K562 (cell line): ENCODE results near the gene VGLL2. TPM values are rescaled to one million over a fixed set of nuclear protein-coding genes. Genes with fewer than 3 reads are reported as not detected.

Source experiments
- ATAC-seq: fragments of 200-7000 bp; cut with Tn5 transposase; 3 replicates; pipeline ENCODE4 v1.9.1; 2020; ENCODE audit warnings: moderate library complexity
- BruUV-seq: library from RNA; stranded (reverse); fragments of 400-500 nt; replicated peaks from 2 replicates; lab custom pipeline; 2021; lab: Mats Ljungman, UMichigan
- CTCF ChIA-PET: fragments of 300-600 bp; formaldehyde crosslinking; extraction: SDS; loops from one replicate; lab custom pipeline; 2021; ENCODE audit warnings: low intra/inter-chr PET ratio; lab: Yijun Ruan, JAX
- POLR2A ChIA-PET: fragments of 300-600, 350-650 bp; sonication (Branson Sonifier 250); formaldehyde crosslinking; extraction: SDS; loops from one replicate; lab custom pipeline; 2021; ENCODE audit warnings: antibody characterized with exemption, inconsistent platforms; lab: Yijun Ruan, JAX
- DNase-seq, 4 experiments: peaks; one replicate each; pipeline versions ENCODE4 v3.0.0 to v3.0.0-alpha.2; 2011 to 2018; ENCODE audit warnings: low spot score in 3 of 4, mixed read lengths in 3 of 4; ENCODE audit errors: extremely low read depth in 1 of 4
- FAIRE-seq: peaks from 2 replicates; lab custom pipeline; 2011; peaks lifted over from hg19 to GRCh38; lab: Jason Lieb, UNC
- H2AFZ ChIP-seq: 2 replicates; pipeline ENCODE4 v1.6.0; 2011; ENCODE audit warnings: low read depth, low read length, control low read depth, inconsistent platforms
- H3K27ac ChIP-seq: fragments of 200-600 bp; 3 replicates; pipeline ENCODE4 v1.8.0; 2011; ENCODE audit warnings: low read depth, mild to moderate bottlenecking, control low read depth, inconsistent platforms, low read length, moderate library complexity, mixed read lengths; ENCODE audit errors: extremely low read depth
- H3K27me3 ChIP-seq, 2 experiments: fragments of 300-600 bp in 1 of 2; 2 replicates in 1 of 2; 3 replicates in 1 of 2; pipeline versions ENCODE4 v1.6.0 to v1.8.0; 2011; ENCODE audit warnings: inconsistent platforms in 2 of 2, low read length in 2 of 2, mild to moderate bottlenecking in 1 of 2, mixed read lengths in 1 of 2, moderate library complexity in 1 of 2; ENCODE audit not compliant: control insufficient read depth in 2 of 2, insufficient read depth in 2 of 2
- H3K36me3 ChIP-seq: fragments of 300-600 bp; 3 replicates; pipeline ENCODE4 v1.8.0; 2011; ENCODE audit warnings: mild to moderate bottlenecking, low read length, inconsistent platforms; ENCODE audit not compliant: control insufficient read depth, insufficient read depth
- H3K4me1 ChIP-seq, 2 experiments: fragments of 200-600 bp in 1 of 2; replicated peaks in 1 of 2; 2 replicates in 1 of 2; 3 replicates in 1 of 2; pipeline versions ENCODE4 v1.5.1 to v1.8.0; 2011; ENCODE audit warnings: inconsistent platforms in 2 of 2, low read length in 2 of 2, mild to moderate bottlenecking in 1 of 2, mixed read lengths in 1 of 2, moderate library complexity in 1 of 2; ENCODE audit not compliant: control insufficient read depth in 2 of 2, insufficient read depth in 2 of 2
- H3K4me2 ChIP-seq: 2 replicates; pipeline ENCODE4 v1.6.1; 2011; ENCODE audit warnings: low read length, control low read depth, inconsistent platforms, mixed read lengths; ENCODE audit not compliant: insufficient read depth
- H3K4me3 ChIP-seq: fragments of 200-600 bp; sonication (generic), shearing (Covaris generic); 2 replicates; pipeline ENCODE4 v1.5.1; 2016; ENCODE audit warnings: control low read depth, inconsistent platforms
- H3K79me2 ChIP-seq: fragments of 200-600 bp; 3 replicates; pipeline ENCODE4 v1.8.0; 2011; ENCODE audit warnings: low read length, inconsistent platforms; ENCODE audit not compliant: control insufficient read depth, insufficient read depth
- H3K9ac ChIP-seq, 2 experiments: 2 replicates each; pipeline versions ENCODE4 v1.6.0 to v1.6.1; 2011; ENCODE audit warnings: low read depth in 2 of 2, low read length in 2 of 2, control low read depth in 1 of 2, inconsistent platforms in 1 of 2, mild to moderate bottlenecking in 1 of 2, mixed read lengths in 1 of 2; ENCODE audit not compliant: insufficient read depth in 1 of 2
- H3K9me1 ChIP-seq: one replicate; pipeline ENCODE4 v1.6.0; 2011; ENCODE audit warnings: inconsistent platforms, mild to moderate bottlenecking, low read length, moderate library complexity; ENCODE audit not compliant: control insufficient read depth, insufficient read depth
- H3K9me3 ChIP-seq: replicated peaks from 2 replicates; pipeline ENCODE4 v1.5.1; 2011; ENCODE audit warnings: low read depth, low read length, inconsistent platforms; ENCODE audit not compliant: control insufficient read depth, insufficient read depth
- H4K20me1 ChIP-seq: replicated peaks from 2 replicates; pipeline ENCODE4 v1.6.1; 2011; ENCODE audit warnings: low read length, inconsistent platforms, mixed read lengths; ENCODE audit not compliant: control insufficient read depth, insufficient read depth
- BRD9 ChIP-seq: fragments of 450-650 bp; IDR thresholded peaks from 2 replicates; pipeline ENCODE4 v1.6.1; 2018; ENCODE audit warnings: low read depth; ENCODE audit not compliant: partially characterized antibody
- CBFA2T2 ChIP-seq: fragments of 450-650 bp; conservative IDR thresholded peaks from 2 replicates; pipeline ENCODE4 v1.6.1; 2017; ENCODE audit warnings: mild to moderate bottlenecking
- CREB3L1 ChIP-seq: fragments of 450-650 bp; IDR thresholded peaks from 2 replicates; pipeline ENCODE4 v1.6.1; 2014; ENCODE audit warnings: low read depth, mild to moderate bottlenecking, moderate library complexity, borderline replicate concordance
- ESRRA ChIP-seq: fragments of 450-650 bp; IDR thresholded peaks from 2 replicates; pipeline ENCODE4 v1.6.1; 2014; ENCODE audit warnings: low read depth, mild to moderate bottlenecking, moderate library complexity, borderline replicate concordance
- GATAD2A ChIP-seq: fragments of 450-650 bp; IDR thresholded peaks from 2 replicates; pipeline ENCODE4 v1.6.1; 2017
- KHSRP ChIP-seq: fragments of 450-650 bp; IDR thresholded peaks from 2 replicates; pipeline ENCODE4 v1.6.1; 2017
- LCOR ChIP-seq: sonication (generic); formaldehyde crosslinking; IDR thresholded peaks from 2 replicates; pipeline ENCODE4 v1.8.0; 2022; ENCODE audit warnings: mild to moderate bottlenecking, missing genetic modification reagents
- MYC ChIP-seq, 2 experiments: fragments of 250-450 bp in 1 of 2; sonication (Bioruptor Pico) in 1 of 2; IDR thresholded peaks; 2 replicates each; pipeline versions ENCODE4 v1.5.1 to v1.6.1; 2012 to 2021; ENCODE audit warnings: low read depth in 2 of 2, borderline replicate concordance in 1 of 2, improper control_type of control experiment in 1 of 2, low read length in 1 of 2, mild to moderate bottlenecking in 1 of 2, moderate library complexity in 1 of 2
- NONO ChIP-seq, 2 experiments: fragments of 200-400 bp in 1 of 2; fragments of 450-650 bp in 1 of 2; formaldehyde crosslinking in 1 of 2; IDR thresholded peaks; 2 replicates each; pipeline ENCODE4 v1.6.1; 2017; ENCODE audit warnings: low read depth in 2 of 2, mild to moderate bottlenecking in 2 of 2, moderate library complexity in 2 of 2, low read length in 1 of 2
- SRF ChIP-seq, 2 experiments: fragments of 250-450, 450-650 bp in 1 of 2; sonication (Bioruptor Pico) in 1 of 2; sonication (generic) in 1 of 2; formaldehyde crosslinking; IDR thresholded peaks; 2 replicates each; pipeline versions ENCODE4 v1.5.0 to v1.5.1; 2020 to 2022; ENCODE audit warnings: mild to moderate bottlenecking in 1 of 2, missing genetic modification reagents in 1 of 2
- THRAP3 ChIP-seq: fragments of 450-650 bp; IDR thresholded peaks from 2 replicates; pipeline ENCODE4 v1.6.1; 2016; ENCODE audit warnings: mild to moderate bottlenecking, inconsistent platforms, borderline replicate concordance
- ZFP30 ChIP-seq: fragments of 250-450 bp; sonication (Bioruptor Pico); IDR thresholded peaks from 2 replicates; pipeline ENCODE4 v1.8.0; 2022; ENCODE audit warnings: moderate library complexity, mild to moderate bottlenecking, inconsistent platforms, borderline replicate concordance
- WGBS: fragments of 100-300 bp; shearing (Covaris generic); methylation state at CpG from one replicate; pipeline ENCODE4 v1.1.6; 2016; ENCODE audit warnings: low coverage, mixed read lengths; ENCODE audit not compliant: insufficient coverage; ENCODE audit errors: missing lambda C conversion rate; 5-methylcytosine and 5-hydroxymethylcytosine counted together
- in situ Hi-C: fragments of 300-500 bp; cut with MboI; formaldehyde crosslinking; loops from 4 replicates; pipeline ENCODE4 v1.15.0; 2018; ENCODE audit warnings: inconsistent platforms, mixed read lengths
- intact Hi-C: fragments of 100-400 bp; cut with micrococcal nuclease; formaldehyde crosslinking; loops from 2 replicates; pipeline ENCODE4 v1.14.2; 2022
- polyA plus RNA-seq, 8 experiments: library from polyadenylated mRNA; depleted of rRNA in 4 of 8; stranded (reverse) in 5 of 8; unstranded in 3 of 8; fragments of >200 nt; fragmentation: Nextera tagmentation in 2 of 8; fragmentation: Illumina TruSeq in 1 of 8; extraction: Ambion mirVana in 2 of 8; extraction: Trizol in 1 of 8; gene quantifications; 2 replicates each; pipeline versions ENCODE4 v1.2.1 to v1.2.3, GENCODE V29; 2011 to 2014; ENCODE audit warnings: inconsistent platforms in 1 of 8, missing spikeins in 1 of 8
- total RNA-seq, 7 experiments: library from RNA; depleted of rRNA in 6 of 7; stranded (reverse); fragments of >200 nt in 6 of 7; fragmentation: Illumina TruSeq in 2 of 7; extraction: Trizol in 2 of 7; gene quantifications; 2 replicates each; pipeline versions ENCODE4 v1.2.1 to v1.2.3, GENCODE V29; 2011 to 2021; ENCODE audit warnings: low replicate concordance in 1 of 7
- TF ChIP-seq, protein P1 (sequence below), 2 experiments: IDR thresholded peaks; 2 replicates each; pipeline ENCODE4 v1.6.1; 2012; ENCODE audit warnings: improper control_type of control experiment in 2 of 2, low read depth in 2 of 2, low read length in 2 of 2, borderline replicate concordance in 1 of 2
- TF ChIP-seq, protein P2 (sequence below): fragments of 450-650 bp; formaldehyde crosslinking; IDR thresholded peaks from 2 replicates; pipeline ENCODE4 v1.4.0; 2022; ENCODE audit warnings: mild to moderate bottlenecking, moderate library complexity

The VGLL2 gene
- total and polyA plus RNA-seq, 9 of the 15 experiments (the other 6 are each of a cell fraction or from before 2014, with no cell fraction given) = not detected

GRCh38 chr6:117269638-117270054 lies 4.3 kb downstream of the VGLL2 start (continued):
- no peak for TF ChIP-seq MYC (IDR thresholded peaks at IDR 0.05; ENCODE audit: low read depth, low read length)
- no peak for TF ChIP-seq MYC (CRISPR knock-in tag; IDR thresholded peaks at IDR 0.05; ENCODE audit: borderline replicate concordance, low read depth)
- TF ChIP-seq SRF (CRISPR knock-in tag; IDR thresholded peaks at IDR 0.05) = no peak

DNA sequence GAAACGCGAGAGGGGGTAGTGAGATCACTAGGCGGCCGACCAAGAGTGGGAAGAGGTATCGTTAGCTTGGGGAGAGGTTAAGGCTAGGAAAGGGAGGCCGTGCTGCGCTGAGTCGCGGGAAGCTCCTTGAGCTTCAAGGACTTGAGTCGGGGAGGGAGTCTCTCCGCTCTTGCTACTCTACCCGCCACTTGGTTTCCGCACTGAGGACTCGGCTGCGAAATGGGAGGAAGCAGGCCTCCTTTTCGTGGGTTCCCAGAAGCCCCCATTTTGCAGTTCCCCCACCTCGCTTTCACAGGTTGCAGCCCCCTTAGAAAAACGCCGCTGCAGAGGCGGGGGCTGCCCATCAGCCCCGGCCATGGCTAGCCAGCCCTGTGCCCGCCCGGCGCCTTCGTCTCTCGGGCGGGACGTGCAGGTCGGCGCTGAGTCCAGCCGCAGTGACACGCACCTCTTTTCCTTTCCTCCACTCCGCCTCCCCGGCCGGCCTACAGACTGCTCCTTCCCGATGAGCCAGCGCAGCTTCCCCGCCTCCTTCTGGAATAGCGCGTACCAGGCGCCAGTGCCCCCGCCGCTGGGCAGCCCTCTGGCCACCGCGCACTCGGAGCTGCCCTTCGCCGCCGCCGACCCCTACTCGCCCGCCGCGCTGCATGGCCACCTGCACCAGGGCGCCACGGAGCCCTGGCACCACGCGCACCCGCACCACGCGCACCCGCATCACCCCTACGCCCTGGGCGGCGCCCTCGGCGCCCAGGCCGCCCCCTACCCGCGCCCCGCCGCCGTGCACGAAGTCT lies 4.9 kb downstream of the VGLL2 start:
- no peak for FAIRE-seq
- TF ChIP-seq CBFA2T2 (no peak), BRD9 (no peak), KHSRP (no peak), CREB3L1 (no peak), NONO (IDR thresholded peaks at IDR 0.05; ENCODE audit: low read depth in 2 of 2, low read length in 1 of 2) (no peak), ESRRA (no peak), THRAP3 (no peak), GATAD2A (no peak), ZFP30 (CRISPR knock-in tag) (no peak), LCOR (CRISPR knock-in tag) (no peak)
- TF ChIP-seq, protein P1, sequence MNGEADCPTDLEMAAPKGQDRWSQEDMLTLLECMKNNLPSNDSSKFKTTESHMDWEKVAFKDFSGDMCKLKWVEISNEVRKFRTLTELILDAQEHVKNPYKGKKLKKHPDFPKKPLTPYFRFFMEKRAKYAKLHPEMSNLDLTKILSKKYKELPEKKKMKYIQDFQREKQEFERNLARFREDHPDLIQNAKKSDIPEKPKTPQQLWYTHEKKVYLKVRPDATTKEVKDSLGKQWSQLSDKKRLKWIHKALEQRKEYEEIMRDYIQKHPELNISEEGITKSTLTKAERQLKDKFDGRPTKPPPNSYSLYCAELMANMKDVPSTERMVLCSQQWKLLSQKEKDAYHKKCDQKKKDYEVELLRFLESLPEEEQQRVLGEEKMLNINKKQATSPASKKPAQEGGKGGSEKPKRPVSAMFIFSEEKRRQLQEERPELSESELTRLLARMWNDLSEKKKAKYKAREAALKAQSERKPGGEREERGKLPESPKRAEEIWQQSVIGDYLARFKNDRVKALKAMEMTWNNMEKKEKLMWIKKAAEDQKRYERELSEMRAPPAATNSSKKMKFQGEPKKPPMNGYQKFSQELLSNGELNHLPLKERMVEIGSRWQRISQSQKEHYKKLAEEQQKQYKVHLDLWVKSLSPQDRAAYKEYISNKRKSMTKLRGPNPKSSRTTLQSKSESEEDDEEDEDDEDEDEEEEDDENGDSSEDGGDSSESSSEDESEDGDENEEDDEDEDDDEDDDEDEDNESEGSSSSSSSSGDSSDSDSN (IDR thresholded peaks at IDR 0.05; ENCODE audit: borderline replicate concordance in 1 of 2, low read depth in 2 of 2, low read length in 2 of 2) = no peak
- TF ChIP-seq, protein P2, sequence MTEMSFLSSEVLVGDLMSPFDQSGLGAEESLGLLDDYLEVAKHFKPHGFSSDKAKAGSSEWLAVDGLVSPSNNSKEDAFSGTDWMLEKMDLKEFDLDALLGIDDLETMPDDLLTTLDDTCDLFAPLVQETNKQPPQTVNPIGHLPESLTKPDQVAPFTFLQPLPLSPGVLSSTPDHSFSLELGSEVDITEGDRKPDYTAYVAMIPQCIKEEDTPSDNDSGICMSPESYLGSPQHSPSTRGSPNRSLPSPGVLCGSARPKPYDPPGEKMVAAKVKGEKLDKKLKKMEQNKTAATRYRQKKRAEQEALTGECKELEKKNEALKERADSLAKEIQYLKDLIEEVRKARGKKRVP = no peak

More for the DNA sequence above, 4.9 kb downstream of the VGLL2 start:
- Histone ChIP-seq H4K20me1 (no peaks in the 10 kb centered on the region), H3K27ac (no peak overlapping the region), H3K4me2 (no peak overlapping the region), H3K9me1 (no peaks in the 10 kb centered on the region), H3K9me3 (no peaks in the 10 kb centered on the region), H3K36me3 (no peaks in the 10 kb centered on the region), H3K4me3 (no peak overlapping the region), H3K27me3 (peaks cover 3 to 29% of the 10 kb centered on the region in 2 experiments; a peak in 3 of 5 replicates), H2AFZ (no peak overlapping the region), H3K4me1 (peaks cover 0 to 13% of the 10 kb centered on the region in 2 experiments; a peak in 1 of 5 replicates), H3K9ac (no peak overlapping the region), H3K79me2 (no peaks in the 10 kb centered on the region)
- DNase-seq (no peak), ATAC-seq (no peak)
- 11% methylated on average over 42 of the region's 74 CpGs for WGBS
- BruUV-seq = no TSS peak
- ChIA-PET CTCF (no interaction called here), POLR2A (no interaction called here)
- intact Hi-C loops (no loop called here), in situ Hi-C loops (no loop called here)
